Testis (tissue), 3 donors: ENCODE results near the gene ERAP2. TPM values are rescaled to one million over a fixed set of nuclear protein-coding genes. Genes with fewer than 3 reads are reported as not detected.

Experiments
- DNase-seq: peaks from one replicate; pipeline ENCODE4 v3.0.0-alpha.2; 2019
- H3K27ac ChIP-seq, 2 donors: fragments of 200-600 bp; sonication (generic); one replicate each; pipeline ENCODE4 v1.5.1; 2019
- H3K27me3 ChIP-seq: fragments of 200-600 bp; sonication (generic); one replicate; pipeline ENCODE4 v1.5.1; 2019
- H3K36me3 ChIP-seq: fragments of 200-600 bp; sonication (generic); one replicate; pipeline ENCODE4 v1.5.1; 2017; ENCODE audit warnings: low read depth; ENCODE audit errors: missing control alignments
- H3K4me1 ChIP-seq: fragments of 200-600 bp; sonication (generic); one replicate; pipeline ENCODE4 v1.5.1; 2019
- H3K4me3 ChIP-seq, 2 donors: fragments of 200-600 bp; sonication (generic); one replicate each; pipeline ENCODE4 v1.5.1; 2017 to 2019
- H3K9me3 ChIP-seq: fragments of 200-600 bp; sonication (generic); one replicate; pipeline ENCODE4 v1.5.1; 2017
- POLR2A ChIP-seq: fragments of 450-650 bp; IDR thresholded peaks from one replicate; pipeline ENCODE4 v1.6.1; 2017; ENCODE audit warnings: antibody characterized with exemption, mild to moderate bottlenecking, moderate library complexity
- WGBS, 2 donors: methylation state at CpG; one replicate each; pipeline ENCODE4 v1.1.5; 2018; 5-methylcytosine and 5-hydroxymethylcytosine counted together
- intact Hi-C: fragments of 100-400 bp; cut with DNase I; formaldehyde crosslinking; loops from one replicate; pipeline ENCODE4 v1.15.1; 2023; ENCODE audit warnings: low total_unique reads
- polyA plus RNA-seq: library from polyadenylated mRNA; stranded (reverse); fragments of 350-450 nt; fragmentation: Illumina TruSeq; extraction: RNeasy Lipid Tissue Mini Kit (QIAGEN cat#74804); gene quantifications from one replicate; pipeline ENCODE4 v1.2.3, GENCODE V29; 2014; ENCODE audit warnings: low read depth, low replicate concordance; ENCODE audit not compliant: insufficient read depth
- total RNA-seq, 2 donors: library from RNA; depleted of rRNA; stranded (reverse); fragments of >200 nt; gene quantifications; one replicate each; pipeline ENCODE4 v1.2.3, GENCODE V29; 2016
- TF ChIP-seq, protein P1 (sequence below), 3 experiments: fragments of 450-650 bp in 2 of 3; fragments of 200-600 bp in 1 of 3; sonication (generic) in 1 of 3; IDR thresholded peaks; one replicate each; pipeline ENCODE4 v1.5.1; 2016 to 2019; ENCODE audit warnings: antibody characterized with exemption in 3 of 3, mild to moderate bottlenecking in 2 of 3, moderate library complexity in 1 of 3

ERAP2 gene
- total and polyA plus RNA-seq, 3 donors from 2014 or later: 4.0 to 5.6 (median 4.4) TPM

DNA sequence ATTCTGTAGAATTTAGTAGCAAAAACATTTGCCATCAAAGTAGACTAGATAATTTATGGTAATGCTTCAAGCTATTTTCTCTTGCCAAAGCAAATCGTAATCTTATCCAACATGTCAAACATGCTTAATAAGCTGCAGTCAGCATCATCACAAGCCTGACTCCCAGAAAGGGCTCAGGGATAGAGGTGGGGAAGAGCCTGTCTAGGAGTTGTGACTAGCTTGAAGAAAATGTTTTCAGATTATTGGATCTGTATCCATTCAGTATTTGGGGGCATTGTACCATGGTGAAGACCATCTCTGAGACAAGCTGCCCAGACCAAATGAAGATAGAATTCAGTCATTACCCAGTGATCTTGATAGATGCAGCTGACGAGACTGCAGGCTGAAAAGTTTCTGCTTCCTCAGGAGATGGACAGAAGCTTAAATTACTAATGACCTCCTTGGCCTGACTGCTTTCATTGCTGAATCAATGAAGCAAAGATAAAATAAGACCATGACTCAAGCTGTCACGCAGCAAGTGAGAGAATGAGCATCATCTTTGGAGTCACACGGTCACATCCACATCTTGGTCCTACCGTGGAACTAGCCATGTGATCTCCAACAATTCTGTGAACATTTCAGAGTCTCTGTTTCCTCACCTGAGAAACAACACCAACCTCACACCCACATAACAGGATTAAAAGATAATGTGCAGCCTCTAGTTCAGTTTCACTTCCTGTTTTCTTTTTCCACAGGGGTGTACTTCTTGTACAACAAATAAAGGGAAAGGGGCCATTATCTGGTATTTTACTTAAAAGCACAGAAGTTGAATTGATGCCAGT is 9.4 kb downstream of the ERAP2 start:
- intact Hi-C loops: no loop called here
- H3K4me1 ChIP-seq: no peaks in the 10 kb centered on the region
- no peaks in the 10 kb centered on the region for H3K9me3 ChIP-seq
- 86% methylated on average over 5 of the region's 5 CpGs for WGBS, 2 donors
- TF ChIP-seq, protein P1, sequence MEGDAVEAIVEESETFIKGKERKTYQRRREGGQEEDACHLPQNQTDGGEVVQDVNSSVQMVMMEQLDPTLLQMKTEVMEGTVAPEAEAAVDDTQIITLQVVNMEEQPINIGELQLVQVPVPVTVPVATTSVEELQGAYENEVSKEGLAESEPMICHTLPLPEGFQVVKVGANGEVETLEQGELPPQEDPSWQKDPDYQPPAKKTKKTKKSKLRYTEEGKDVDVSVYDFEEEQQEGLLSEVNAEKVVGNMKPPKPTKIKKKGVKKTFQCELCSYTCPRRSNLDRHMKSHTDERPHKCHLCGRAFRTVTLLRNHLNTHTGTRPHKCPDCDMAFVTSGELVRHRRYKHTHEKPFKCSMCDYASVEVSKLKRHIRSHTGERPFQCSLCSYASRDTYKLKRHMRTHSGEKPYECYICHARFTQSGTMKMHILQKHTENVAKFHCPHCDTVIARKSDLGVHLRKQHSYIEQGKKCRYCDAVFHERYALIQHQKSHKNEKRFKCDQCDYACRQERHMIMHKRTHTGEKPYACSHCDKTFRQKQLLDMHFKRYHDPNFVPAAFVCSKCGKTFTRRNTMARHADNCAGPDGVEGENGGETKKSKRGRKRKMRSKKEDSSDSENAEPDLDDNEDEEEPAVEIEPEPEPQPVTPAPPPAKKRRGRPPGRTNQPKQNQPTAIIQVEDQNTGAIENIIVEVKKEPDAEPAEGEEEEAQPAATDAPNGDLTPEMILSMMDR (IDR thresholded peaks at IDR 0.05): no peak
- TF ChIP-seq POLR2A: no peak
- H3K36me3 ChIP-seq: no peaks in the 10 kb centered on the region
- no peak overlapping the region for H3K27ac ChIP-seq
- no peaks in the 10 kb centered on the region for H3K27me3 ChIP-seq
- DNase-seq: no peak
- H3K4me3 ChIP-seq: no peak overlapping the region

DNA sequence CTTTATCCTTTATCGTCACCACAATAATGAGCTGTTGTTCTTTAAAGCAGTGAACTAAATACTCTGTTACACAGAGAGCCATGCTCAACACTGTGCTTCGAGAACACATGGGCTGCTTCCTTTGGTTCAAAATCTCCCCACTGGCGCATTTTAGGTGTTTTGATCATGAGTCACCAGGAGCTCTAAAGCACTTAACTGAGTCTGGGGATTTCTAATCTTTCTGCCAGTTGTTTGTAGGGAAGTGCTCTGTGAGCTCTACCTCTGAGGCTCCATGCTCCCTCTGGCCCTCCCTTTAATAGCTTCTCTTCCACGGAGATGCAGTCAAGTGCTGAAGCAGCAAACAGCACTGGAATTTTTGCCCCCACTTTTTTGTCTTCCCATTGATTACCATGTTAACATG is 17.0 kb downstream of the ERAP2 start:
- Histone ChIP-seq H3K4me1 (no peaks in the 10 kb centered on the region), H3K4me3 (no peak overlapping the region), H3K36me3 (no peaks in the 10 kb centered on the region), H3K27ac (no peak overlapping the region), H3K9me3 (no peaks in the 10 kb centered on the region), H3K27me3 (no peaks in the 10 kb centered on the region)
- DNase-seq: no peak
- no peak for TF ChIP-seq POLR2A
- TF ChIP-seq, protein P1 (IDR thresholded peaks at IDR 0.05): no peak
- intact Hi-C loops: no loop called here
- 88 to 89% methylated on average over 4 of the region's 4 CpGs for WGBS, 2 donors

DNA sequence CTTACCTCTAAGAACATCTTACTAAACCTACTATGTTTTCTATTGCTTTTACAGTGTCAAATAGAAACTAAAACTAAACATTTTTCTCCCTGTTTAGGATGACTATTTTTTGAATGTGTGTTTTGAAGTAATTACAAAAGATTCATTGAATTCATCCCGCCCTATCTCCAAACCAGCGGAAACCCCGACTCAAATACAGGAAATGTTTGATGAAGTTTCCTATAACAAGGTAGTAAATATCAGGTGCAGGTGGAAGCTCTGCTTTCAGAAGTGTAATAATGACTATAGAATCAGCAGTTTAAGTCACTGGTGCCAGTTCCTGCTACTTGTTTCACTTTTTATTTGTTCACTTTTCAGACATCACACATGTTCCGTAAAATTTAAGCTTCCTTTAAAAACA is 20.0 kb downstream of the ERAP2 start:
- Histone ChIP-seq H3K27ac (no peak overlapping the region), H3K27me3 (no peaks in the 10 kb centered on the region), H3K4me1 (no peaks in the 10 kb centered on the region), H3K4me3 (no peak overlapping the region), H3K9me3 (no peaks in the 10 kb centered on the region), H3K36me3 (no peaks in the 10 kb centered on the region)
- WGBS, 2 donors: 91 to 96% methylated on average over 4 of the region's 4 CpGs
- no peak for DNase-seq
- intact Hi-C loops: no loop called here
- TF ChIP-seq, protein P1 (IDR thresholded peaks at IDR 0.05): no peak
- no peak for TF ChIP-seq POLR2A

DNA sequence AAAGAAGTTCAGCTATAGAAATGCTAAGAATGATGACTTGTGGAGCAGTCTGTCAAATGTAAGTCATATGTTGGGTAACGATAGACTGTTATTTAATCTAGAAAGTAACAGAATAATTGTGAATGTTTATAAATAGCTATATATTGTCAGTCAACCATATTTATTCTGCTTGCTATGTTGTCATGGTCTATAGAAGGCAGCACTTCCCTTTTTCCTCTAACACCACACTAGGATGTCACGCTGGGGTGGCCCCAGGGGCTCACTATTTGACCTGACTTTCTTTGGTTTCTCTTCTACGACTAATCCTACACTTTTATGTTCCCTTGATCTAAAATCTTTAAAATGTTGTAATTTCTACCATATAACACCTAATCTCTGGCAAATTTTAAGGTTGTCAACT is 20.5 kb downstream of the ERAP2 start:
- Histone ChIP-seq H3K27ac (no peak overlapping the region), H3K4me3 (no peak overlapping the region), H3K27me3 (no peaks in the 10 kb centered on the region), H3K36me3 (no peaks in the 10 kb centered on the region), H3K4me1 (no peaks in the 10 kb centered on the region), H3K9me3 (no peaks in the 10 kb centered on the region)
- no peak for DNase-seq
- intact Hi-C loops: no loop called here
- TF ChIP-seq POLR2A: no peak
- TF ChIP-seq, protein P1 (IDR thresholded peaks at IDR 0.05): no peak
- WGBS, 2 donors: 72 to 88% methylated on average over 3 of the region's 3 CpGs

DNA sequence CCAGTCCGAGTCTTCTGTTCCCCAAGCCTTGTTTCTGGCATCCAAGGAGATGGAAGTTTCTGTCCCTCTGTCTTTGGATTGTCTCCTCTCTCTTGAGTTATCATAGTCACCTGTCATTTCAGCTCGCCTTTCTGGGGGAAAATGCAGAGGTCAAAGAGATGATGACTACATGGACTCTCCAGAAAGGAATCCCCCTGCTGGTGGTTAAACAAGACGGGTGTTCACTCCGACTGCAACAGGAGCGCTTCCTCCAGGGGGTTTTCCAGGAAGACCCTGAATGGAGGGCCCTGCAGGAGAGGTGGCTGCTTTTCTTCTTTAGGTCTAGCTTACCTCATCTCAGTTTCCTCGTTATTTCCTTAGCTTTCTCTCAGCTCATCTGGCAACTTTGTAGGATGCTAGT is 25.1 kb downstream of the ERAP2 start:
- no peaks in the 10 kb centered on the region for H3K4me1 ChIP-seq
- intact Hi-C loops: no loop called here
- TF ChIP-seq POLR2A: no peak
- TF ChIP-seq, protein P1 (IDR thresholded peaks at IDR 0.05): no peak
- no peaks in the 10 kb centered on the region for H3K27me3 ChIP-seq
- WGBS, 2 donors: 93 to 96% methylated on average over 6 of the region's 6 CpGs
- no peak overlapping the region for H3K4me3 ChIP-seq
- DNase-seq: no peak
- no peaks in the 10 kb centered on the region for H3K9me3 ChIP-seq
- no peaks in the 10 kb centered on the region for H3K36me3 ChIP-seq
- no peak overlapping the region for H3K27ac ChIP-seq
